ENCODE measurements around the gene UNG.

Gene UNG

DNA sequence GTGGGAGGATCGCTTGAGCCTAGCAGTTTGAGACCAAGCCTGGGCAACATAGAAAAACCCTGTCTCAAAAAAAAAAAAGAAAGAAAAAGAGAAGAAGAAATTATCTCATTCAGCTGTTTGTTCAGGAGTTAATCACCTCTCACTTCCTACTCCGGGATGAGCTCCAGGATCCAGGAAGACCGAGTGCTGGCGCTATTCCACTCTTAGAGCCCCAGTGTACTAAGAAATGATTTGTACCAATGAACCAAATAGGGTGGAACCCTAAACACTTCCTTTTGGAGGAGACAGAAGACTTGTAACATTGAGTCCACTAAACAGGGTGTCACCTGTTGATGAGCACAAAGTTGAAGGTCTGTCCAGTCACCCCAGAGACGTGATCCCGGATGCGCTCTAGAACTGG, 7.7 kb upstream of the UNG start:
- no peak for DNase-seq

DNA sequence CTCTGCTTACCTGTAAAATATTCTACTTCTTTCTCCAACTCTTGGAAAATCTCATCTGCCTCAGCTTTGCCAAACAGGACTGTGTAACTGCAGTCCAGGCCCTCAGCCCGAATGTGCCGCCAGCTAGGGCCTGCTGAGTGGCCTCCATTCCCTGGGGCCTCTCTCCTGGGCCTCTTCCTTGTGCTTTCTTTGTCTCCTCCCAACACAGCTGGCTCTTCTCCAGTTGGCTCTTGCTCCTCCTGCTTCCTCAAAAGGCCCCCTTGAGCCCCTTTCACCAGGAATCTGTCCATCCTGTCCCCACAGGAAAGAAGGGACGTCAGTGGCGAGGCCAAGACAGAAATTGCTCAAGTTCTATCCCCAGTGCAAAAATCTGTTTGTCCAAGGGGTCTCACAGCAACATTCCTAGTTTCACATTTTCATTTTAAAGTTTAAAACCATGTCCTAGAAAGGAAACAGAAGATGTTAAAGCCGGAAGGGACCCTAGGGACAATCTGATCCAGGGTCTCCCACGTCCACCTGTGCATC, 4.8 kb upstream of the UNG start:
- no peak for DNase-seq

DNA sequence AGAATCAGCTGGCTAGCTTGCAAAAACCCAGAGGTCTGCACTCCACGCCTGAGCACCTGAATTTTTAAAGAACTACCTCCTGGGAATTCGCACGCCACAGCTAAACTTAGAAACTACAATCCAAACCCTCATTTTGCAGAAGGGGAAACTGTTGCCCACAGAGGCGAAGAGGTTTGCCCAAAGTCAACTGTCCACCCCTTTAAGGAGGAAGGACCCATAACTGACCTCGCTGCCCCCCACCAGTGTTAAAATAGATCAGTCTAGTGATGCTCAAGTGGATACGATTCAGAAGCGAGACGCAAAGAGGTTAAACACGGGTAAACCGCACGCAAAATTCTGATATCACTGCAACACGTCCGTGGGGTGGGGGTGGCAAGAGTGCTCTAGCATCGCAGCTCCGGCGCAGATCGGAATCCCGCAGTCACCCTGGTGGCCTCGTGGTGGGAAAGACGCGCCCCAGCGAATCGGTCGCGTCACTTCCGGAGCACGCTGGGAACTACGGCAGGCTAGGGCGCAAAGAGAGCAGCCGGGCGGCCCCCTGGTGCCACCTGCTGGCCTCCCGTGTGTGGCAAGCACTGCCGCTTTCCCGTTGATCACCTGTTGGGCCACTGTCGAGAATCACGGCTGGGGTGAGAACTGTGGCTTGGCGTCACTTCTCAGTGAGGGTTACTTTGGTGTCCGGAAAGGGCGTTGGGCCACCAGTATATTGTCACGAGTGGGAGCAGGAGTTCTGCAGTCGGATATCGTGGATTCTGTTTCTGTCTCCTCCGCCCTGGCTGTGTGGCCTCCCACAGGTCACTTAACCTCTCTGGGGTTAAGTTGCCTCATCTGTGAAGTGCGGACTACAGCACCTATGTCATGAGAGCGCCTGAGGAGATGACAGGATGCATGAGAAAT, 4.1 kb upstream of the UNG start, which contains the start of gene ALKBH2:
ALKBH2 (minus strand) TSS at position 451 of the 897 bp plus-strand sequence. CDS start 686 bp downstream, outside the sequence.
- DNase-seq, result peak; percentile 93

DNA sequence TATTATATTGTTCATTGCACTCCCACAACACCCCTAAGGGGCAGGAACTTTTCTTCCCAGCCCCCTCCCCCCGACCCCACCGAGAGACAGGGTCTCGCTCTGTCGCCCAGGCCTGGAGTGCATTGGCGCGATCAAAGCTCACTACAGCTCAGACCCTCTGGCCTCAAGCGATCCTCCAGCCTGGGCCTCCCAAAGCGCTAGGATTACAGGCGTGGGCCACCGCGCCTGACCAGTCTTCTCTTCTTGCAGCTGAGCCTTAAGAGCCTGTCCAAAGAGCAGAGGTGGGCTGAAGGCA, 310 bp upstream of the UNG start:
- DNase-seq, result no peak

DNA sequence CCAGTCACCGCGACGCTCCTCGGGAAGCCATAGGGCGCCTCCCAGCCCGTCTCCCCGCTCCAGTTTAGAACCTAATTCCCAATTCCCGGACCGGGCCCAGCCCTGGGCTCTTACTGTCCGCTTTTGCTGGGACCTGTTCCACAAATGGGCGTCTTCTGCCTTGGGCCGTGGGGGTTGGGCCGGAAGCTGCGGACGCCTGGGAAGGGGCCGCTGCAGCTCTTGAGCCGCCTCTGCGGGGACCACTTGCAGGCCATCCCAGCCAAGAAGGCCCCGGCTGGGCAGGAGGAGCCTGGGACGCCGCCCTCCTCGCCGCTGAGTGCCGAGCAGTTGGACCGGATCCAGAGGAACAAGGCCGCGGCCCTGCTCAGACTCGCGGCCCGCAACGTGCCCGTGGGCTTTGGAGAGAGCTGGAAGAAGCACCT, 797 bp downstream of the UNG start:
- peak; percentile 50 for DNase-seq

DNA sequence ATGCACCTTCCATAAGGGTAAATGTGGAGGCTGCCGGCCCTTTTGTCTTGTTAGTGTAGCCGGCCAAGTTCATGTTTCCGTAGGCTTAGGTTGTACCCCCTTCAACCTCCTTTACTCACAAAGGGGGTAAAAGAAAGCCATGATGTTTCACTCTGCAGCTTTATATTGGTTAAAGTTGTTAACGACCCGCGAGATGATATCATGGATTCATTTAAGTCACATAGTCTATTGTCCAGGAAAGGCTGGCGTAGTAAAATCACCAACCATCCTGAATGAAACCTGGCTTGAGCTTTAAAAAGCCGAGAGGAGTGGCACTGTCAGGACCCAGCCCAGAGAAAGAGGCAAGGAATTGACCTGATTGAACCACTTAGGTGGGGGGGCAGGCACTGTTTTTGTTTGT, 1.3 kb downstream of the UNG start:
- DNase-seq, result no peak

DNA sequence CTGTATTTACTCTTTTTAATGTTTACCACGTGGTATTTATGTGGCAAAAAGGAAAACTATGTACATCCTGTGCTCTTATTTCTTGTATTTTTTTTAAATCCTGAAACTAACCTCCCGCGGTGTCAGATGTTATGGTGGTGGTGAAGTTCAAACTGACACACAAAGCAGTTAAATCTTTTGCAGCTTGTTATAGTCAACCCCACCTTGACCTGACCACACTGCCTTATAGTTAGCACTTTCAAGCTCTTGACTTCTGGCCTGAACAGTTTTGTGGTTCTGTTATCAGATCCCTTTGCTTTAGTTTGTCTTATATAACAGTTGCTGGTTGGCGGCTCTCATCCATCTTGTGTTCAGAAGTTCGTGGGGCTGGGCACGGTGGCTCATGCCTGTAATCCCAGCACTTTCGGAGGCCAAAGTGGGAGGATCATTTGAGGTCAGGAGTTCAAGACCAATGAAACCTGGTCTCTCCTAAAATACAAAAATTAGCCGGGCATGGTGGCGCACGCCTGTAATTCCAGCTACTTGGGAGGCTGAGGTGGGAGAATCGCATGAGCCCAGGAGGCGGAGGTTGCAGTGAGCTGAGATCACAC, 2.1 kb downstream of the UNG start:
- no peak for DNase-seq

DNA sequence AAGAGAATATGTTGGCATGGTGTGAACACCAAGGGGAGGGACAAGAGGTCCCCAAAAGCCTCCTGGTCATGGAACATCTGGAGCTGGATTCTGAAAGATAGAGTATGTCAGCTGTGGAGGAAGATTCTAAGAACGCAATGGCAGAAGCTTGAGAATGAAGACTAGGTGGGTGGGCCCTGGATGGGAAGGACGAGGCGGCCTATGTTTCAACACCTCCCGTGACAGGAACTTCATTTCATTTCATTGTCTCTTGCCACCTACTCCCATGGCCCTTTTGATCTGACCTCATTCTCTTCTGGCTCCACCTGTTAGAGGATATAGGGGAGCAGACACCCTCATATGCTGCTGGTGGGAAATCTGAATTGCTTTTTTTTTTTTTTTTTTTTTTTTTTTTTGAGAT, 3.3 kb downstream of the UNG start:
- no peak for DNase-seq

DNA sequence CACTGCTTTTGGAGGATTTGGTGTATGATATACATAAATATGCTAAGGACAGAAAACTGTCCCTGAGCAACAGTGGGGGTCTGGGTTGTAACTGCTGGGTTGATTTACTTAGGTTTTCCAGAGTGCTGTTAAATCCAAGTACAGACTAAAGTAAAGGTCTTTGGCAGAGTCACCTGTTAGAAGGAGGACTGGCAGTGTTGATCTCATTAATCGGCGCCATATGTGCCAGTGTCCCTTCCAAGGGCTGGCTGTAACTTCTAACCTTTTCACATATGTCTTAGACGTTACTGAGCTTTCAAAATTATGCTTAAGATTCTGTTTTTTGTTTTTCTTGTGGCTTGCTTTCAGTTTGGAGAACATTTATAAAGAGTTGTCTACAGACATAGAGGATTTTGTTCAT, 5.1 kb downstream of the UNG start:
- DNase-seq, result no peak

DNA sequence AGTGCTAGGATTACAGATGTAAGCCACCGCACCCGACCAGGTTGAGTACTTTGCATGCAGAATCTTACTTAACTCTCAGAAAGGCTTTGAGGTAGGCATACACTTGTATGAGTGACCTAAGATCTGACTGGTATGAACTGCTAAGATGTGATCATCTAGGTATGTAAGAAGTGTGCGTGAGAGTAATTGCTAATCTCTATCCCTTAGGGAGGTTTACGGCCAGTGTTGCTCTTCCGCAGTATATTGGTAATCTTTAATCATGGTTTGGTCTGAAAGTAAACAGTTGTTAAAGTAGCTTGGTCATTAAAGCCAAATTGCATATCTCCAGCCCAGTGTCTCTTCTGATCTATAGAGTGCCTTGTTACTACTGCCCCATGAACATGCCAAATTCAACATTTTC, 7.8 kb downstream of the UNG start:
- no peak for DNase-seq

DNA sequence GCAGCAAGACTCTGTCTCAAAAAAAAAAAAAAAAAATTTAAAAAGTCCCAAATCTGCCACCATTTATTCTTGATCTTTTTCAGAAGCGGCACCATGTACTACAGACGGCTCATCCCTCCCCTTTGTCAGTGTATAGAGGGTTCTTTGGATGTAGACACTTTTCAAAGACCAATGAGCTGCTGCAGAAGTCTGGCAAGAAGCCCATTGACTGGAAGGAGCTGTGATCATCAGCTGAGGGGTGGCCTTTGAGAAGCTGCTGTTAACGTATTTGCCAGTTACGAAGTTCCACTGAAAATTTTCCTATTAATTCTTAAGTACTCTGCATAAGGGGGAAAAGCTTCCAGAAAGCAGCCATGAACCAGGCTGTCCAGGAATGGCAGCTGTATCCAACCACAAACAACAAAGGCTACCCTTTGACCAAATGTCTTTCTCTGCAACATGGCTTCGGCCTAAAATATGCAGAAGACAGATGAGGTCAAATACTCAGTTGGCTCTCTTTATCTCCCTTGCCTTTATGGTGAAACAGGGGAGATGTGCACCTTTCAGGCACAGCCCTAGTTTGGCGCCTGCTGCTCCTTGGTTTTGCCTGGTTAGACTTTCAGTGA, 12.5 kb downstream of the UNG start:
- no peak for DNase-seq

DNA sequence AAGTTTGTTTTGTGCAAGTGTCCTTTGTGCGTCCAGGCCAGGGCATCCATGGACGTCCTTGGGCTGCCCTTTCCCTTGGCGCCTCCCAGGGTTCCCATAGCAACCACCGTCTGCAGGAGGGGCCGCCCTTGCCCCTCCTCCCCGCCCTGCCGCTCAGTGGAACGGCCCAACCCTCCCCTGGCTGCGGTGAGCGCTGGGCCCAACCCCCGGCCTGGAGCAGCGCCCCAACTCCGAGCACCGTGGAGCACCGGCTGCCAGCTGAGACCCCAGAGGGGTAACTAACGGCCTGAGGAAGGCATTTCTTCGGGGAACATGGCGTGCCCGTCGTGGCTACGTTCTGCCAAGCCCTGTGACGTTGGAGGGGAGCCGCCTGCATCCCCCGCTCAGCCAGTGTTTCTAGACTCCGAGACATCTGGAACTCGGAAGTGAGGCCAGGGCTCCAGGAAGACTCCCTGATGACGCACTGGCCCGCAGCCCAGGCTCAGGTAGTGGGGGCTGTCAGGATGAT, 13.6 kb downstream of the UNG start:
- DNase-seq, result peak; percentile 15

DNA sequence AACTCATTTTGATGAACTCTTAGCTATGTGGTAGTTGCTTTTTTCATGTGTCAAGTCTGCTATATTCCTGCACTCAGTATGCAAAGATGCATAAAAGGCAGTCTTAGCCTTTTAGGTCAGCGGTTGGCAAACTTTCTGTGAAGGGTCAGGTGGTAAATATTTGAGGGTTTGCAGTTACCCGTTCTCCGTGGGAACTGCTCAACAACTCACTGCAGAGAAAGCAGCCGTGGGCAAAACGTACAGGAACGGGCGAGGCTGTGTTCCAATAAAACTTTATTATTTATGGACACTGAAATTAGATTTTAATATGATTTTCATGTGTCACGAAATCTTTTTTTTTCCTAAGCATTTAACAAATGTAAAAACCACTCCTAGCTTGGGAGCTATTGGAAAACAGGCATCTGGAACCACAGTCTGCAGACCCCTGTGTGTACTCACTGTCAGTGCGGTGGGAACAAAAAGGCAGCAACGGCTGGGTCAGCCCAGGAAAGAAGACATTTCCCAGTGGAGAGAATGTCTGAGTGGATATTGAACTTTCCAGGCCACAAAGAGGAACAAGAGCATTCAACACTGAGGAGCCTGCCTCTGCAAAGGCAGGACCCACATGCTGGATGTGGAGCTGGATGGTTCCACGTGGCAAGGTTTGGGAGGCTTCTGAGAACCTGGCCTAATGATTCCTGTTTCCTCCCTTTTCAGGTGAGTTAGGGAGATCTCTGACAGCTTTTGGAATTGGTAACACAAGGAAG, 15.5 kb downstream of the UNG start:
- DNase-seq, result no peak

DNA sequence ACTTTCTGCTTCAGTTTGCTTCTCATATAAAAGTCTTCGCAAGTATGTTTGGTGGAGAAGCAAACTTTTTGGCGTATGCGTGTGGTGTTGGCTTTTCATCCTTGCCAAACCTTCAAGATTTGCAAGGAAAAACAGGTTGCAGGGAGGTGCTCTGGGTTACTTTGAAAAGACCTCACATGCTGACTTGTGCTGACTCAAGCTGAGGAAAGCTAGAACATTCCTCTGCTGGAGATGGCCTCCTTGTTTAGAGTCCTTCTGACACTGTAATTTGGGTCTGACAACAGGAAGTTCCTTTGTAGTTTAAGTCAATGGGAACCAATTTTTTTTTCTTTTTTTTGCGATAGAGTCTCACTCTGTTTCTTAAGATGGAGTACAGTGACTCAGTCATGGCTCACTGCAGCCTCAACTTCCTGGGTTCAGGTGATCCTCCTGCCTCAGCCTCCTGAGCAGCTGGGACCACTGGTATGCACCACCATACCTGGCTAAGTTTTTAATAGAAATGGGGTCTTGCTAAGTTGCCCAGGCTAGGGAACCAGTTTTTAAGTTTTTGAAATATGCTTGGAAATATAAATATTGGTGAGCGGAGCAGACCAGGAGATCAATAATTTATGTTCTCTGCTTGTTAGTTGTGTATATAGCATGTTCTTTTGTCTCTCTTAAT, 16.4 kb downstream of the UNG start:
- no peak for DNase-seq

DNA sequence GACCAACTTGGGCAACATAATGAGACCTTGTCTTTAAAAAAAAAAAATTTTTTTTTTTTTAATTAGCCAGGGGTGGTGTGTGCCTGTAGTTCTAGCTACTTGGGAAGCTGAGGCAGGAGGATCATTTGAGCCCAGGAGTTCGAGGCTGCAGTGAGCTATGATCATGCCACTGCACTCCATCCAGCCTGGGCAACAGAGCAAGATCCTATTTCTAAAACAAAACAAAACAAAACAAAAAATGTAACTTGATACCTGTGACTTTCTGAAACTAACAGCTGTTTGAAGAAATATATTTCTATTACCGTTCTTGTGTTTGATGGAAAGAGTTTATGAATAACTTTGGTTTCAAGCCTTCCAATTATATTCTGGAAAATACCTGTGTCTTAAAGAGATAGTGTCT, 17.2 kb downstream of the UNG start:
- no peak for DNase-seq

DNA sequence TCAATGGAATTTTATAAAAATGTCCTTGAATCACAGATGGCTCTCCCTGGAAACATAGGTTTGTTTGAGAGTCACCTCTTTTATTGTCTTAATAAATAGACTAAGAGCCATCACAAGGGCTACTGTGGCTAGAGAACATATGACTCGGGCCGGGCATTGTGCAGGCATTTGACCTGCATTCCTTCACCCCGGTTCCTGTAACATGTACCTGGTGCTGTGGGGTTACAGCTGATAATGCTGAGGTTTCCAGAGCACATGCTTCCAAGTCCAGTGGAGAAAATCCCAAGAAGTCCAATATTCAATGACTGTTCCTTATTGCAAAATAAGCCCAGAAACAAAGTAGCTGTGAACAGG, 18.0 kb downstream of the UNG start:
- no peak for DNase-seq

DNA sequence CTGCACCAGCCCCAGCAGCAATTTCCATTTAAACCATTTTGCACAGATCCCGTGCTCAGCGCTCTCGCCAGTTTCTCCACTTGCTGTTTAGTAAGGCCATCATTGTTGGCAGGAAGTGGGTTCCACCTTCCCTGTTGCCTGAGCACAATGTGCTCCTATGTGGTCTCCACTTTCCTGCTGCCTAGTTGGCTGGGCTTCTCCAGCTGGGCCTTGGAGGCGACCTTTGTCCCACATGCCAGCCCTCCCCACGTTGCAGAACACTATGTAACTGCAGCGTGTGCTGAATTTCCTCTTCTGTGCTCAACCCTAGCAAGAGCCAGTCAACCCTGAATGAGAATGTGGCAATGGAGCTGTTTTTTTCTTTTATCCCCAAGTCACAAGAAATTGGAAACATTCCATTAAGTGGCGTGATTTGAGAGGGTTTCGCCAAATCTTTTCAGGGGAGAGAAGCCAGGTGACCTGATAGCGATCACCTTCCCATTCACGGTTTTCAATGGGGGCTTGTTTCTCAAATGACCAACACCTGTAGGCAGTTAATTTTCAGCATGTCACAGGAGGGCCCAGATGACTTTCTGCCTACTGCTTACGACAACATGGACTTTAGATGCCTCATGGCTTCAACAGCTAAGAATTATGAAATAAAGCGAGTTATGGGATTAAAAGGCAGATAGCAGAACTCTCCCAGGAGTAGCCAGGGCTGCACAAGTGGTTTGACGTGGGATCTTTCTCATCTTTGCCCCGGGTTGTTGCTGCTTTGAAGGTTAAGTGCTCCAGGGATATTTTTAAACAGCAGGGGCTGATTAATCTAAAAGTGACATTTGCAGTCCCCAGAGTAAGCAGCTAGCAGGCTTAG, 18.6 kb downstream of the UNG start, which contains the start of gene ACACB:
ACACB (plus strand) TSS at position 830 of the 853 bp plus-strand sequence. CDS start 22,819 bp downstream, outside the sequence.
- no peak for DNase-seq

DNA sequence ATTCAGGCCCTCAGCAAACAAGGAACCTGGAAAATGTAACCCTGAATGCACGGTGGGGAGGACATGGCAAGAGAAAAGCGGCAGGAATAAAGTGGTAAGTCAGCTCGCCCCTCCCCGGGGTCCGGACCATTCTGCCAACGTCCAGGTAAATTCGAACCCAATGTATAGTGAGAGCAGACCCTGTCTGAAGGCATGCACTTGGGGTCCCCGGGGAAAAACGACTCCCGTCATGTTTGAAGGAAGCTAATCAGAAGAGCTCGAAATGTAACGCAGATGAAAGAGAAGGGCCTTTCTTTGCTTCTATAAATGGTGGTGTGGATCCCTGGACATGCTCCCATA, 19.2 kb downstream of the UNG start:
- no peak for DNase-seq

DNA sequence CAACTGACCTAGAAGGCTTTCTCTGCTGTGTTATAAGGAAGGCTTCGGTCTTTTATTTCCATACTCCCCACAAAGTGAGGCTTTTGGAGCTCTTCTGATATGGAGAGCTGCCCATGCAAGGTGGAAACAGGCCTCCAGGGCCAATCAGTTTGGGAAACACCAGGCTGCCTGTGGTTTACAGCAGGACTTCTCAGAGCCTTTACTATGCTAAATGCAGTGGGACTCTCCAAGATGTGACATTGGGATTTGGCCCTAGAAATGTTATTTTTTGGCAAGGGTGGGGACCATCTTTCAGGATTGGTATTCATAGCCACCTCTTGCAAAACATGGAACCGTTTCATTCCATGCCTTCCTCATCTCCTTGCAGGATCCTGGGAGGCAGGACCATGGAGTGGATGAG, 22.7 kb downstream of the UNG start:
- DNase-seq, result no peak

DNA sequence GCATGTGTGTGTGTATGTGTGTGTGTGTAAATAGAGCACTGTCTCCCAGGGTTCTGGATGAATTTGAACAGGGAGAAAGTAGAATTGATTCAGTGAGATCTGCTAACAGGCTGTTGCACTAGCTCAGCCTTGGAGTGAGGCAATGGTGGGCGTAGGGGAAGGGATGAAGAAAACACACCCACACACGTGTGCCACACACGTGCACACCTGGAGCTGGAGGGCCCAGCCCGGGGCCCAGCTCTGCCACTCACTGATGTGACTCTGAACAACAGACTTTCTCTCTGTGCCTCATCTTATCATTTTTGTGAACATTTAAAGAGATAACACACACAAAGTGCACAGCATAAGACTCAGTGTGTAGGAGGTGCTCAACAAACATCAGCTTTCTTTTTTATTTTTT, 23.2 kb downstream of the UNG start:
- DNase-seq, result no peak

DNA sequence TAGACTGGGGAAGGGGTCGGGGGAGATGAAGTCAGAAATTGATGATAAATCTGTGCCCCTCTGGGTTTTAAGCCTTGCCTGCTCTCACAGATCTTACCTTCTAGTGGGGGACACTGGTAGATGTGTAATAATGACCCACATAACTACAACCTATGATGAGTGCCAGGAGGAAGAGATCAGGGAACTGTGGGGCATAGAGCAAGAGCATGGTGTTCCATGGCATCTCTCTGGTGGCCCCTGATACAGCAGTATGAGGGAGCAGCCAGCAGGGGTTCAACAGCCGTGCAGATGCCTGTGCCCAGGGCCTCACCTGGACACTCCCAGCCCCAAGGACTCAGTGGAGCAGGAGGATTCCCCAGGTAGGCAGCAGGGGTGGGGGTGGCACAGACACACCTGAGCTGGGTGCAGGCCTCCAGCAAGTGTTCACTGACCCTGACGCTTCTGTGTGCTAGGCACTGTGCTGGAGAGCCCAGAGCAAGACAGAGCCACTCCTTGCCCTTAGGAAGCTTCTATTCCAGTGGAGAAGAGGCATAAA, 24.0 kb downstream of the UNG start:
- no peak for DNase-seq

Measured in activated gamma-delta T cell (primary cell).